ENCODE data around the gene SFTPD. TPM values are rescaled to one million over a fixed set of nuclear protein-coding genes. Genes with fewer than 3 reads are reported as not detected.
"Not testable (repeated sequence)": the region's sequence is repeated elsewhere in the genome, so short reads cannot be mapped to it uniquely, and the experiment has no call there.

Gene SFTPD
- total and polyA plus RNA-seq, 9 of the 15 experiments (the other 6 are each of a cell fraction or from before 2014, with no cell fraction given), result 0.20 TPM; not detected in 8

- intact Hi-C loops (cut with micrococcal nuclease); H3K4me3 ChIP-seq; in situ Hi-C loops (cut with MboI); BruUV-seq (replicated peaks); H3K9ac ChIP-seq (ENCODE audit: insufficient read depth in 1 of 2, low read depth in 2 of 2, low read length in 2 of 2); H2AFZ ChIP-seq (ENCODE audit: low read depth, low read length); H3K4me1 ChIP-seq (replicated peaks in 1 of 2; ENCODE audit: control insufficient read depth in 2 of 2, insufficient read depth in 2 of 2, low read length in 2 of 2); CTCF ChIA-PET (ENCODE audit: low intra/inter-chr PET ratio); DNase-seq (ENCODE audit: extremely low read depth in 1 of 4, low spot score in 3 of 4); ATAC-seq; H4K20me1 ChIP-seq (replicated peaks; ENCODE audit: control insufficient read depth, insufficient read depth, low read length); H3K79me2 ChIP-seq (ENCODE audit: control insufficient read depth, insufficient read depth, low read length); H3K27ac ChIP-seq (ENCODE audit: extremely low read depth, low read depth, low read length); H3K9me1 ChIP-seq (ENCODE audit: control insufficient read depth, insufficient read depth, low read length); H3K9me3 ChIP-seq (replicated peaks; ENCODE audit: control insufficient read depth, insufficient read depth, low read depth, low read length); H3K4me2 ChIP-seq (ENCODE audit: insufficient read depth, low read length); POLR2A ChIA-PET; H3K36me3 ChIP-seq (ENCODE audit: control insufficient read depth, insufficient read depth, low read length): not testable (repeated sequence)
- peak; percentile 64 for FAIRE-seq
- peaks cover 32 to 51% of the 10 kb centered on the region in 2 experiments for H3K27me3 ChIP-seq (ENCODE audit: control insufficient read depth in 2 of 2, insufficient read depth in 2 of 2, low read length in 2 of 2)
- 0% methylated on average over 6 of the region's 6 CpGs for WGBS (ENCODE audit: insufficient coverage, low coverage, missing lambda C conversion rate)
Measured at GRCh38 chr10:79922011-79922412, 26.9 kb downstream of the SFTPD start.

DNA sequence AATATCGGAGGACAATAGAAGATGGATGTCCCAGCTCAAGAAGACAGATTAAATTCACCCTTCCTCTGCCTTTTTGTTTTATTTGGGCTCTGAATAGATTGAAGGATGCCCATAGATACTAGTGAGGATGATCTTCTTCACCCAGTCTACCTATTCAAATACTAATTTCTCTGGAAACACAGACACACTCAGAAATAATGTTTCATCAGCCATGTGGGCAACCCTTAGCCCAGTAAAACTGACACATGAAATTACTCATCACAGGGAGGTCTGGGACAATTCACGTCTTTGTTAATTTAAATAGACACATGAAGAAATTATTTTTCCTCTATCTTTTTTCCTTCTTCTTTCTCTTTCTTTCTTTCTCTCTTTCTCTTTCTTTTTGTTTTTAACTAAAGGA, 33.1 kb downstream of the SFTPD start:
- H3K9ac ChIP-seq (ENCODE audit: insufficient read depth in 1 of 2, low read depth in 2 of 2, low read length in 2 of 2); POLR2A ChIA-PET; DNase-seq (ENCODE audit: extremely low read depth in 1 of 4, low spot score in 3 of 4); H3K79me2 ChIP-seq (ENCODE audit: control insufficient read depth, insufficient read depth, low read length); H3K27ac ChIP-seq (ENCODE audit: extremely low read depth, low read depth, low read length); H3K9me3 ChIP-seq (replicated peaks; ENCODE audit: control insufficient read depth, insufficient read depth, low read depth, low read length); H3K4me2 ChIP-seq (ENCODE audit: insufficient read depth, low read length); BruUV-seq (replicated peaks); in situ Hi-C loops (cut with MboI); FAIRE-seq; H3K4me1 ChIP-seq (replicated peaks in 1 of 2; ENCODE audit: control insufficient read depth in 2 of 2, insufficient read depth in 2 of 2, low read length in 2 of 2); H3K36me3 ChIP-seq (ENCODE audit: control insufficient read depth, insufficient read depth, low read length); H3K9me1 ChIP-seq (ENCODE audit: control insufficient read depth, insufficient read depth, low read length); H4K20me1 ChIP-seq (replicated peaks; ENCODE audit: control insufficient read depth, insufficient read depth, low read length); H2AFZ ChIP-seq (ENCODE audit: low read depth, low read length); CTCF ChIA-PET (ENCODE audit: low intra/inter-chr PET ratio); ATAC-seq; intact Hi-C loops (cut with micrococcal nuclease); H3K4me3 ChIP-seq: not testable (repeated sequence)
- H3K27me3 ChIP-seq (ENCODE audit: control insufficient read depth in 2 of 2, insufficient read depth in 2 of 2, low read length in 2 of 2), result peaks cover 11 to 13% of the 10 kb centered on the region in 2 experiments; a peak in 3 of 5 replicates
- 2% methylated on average over 2 of the region's 2 CpGs for WGBS (ENCODE audit: insufficient coverage, low coverage, missing lambda C conversion rate)

- H3K27me3 ChIP-seq (ENCODE audit: control insufficient read depth in 2 of 2, insufficient read depth in 2 of 2, low read length in 2 of 2), result peaks cover under 1 to 13% of the 10 kb centered on the region in 2 experiments; a peak in 3 of 5 replicates
- H3K4me3 ChIP-seq; H2AFZ ChIP-seq (ENCODE audit: low read depth, low read length); POLR2A ChIA-PET; H4K20me1 ChIP-seq (replicated peaks; ENCODE audit: control insufficient read depth, insufficient read depth, low read length); BruUV-seq (replicated peaks); H3K9me1 ChIP-seq (ENCODE audit: control insufficient read depth, insufficient read depth, low read length); H3K4me2 ChIP-seq (ENCODE audit: insufficient read depth, low read length); H3K79me2 ChIP-seq (ENCODE audit: control insufficient read depth, insufficient read depth, low read length); H3K9me3 ChIP-seq (replicated peaks; ENCODE audit: control insufficient read depth, insufficient read depth, low read depth, low read length); in situ Hi-C loops (cut with MboI); CTCF ChIA-PET (ENCODE audit: low intra/inter-chr PET ratio); intact Hi-C loops (cut with micrococcal nuclease); H3K9ac ChIP-seq (ENCODE audit: insufficient read depth in 1 of 2, low read depth in 2 of 2, low read length in 2 of 2); H3K36me3 ChIP-seq (ENCODE audit: control insufficient read depth, insufficient read depth, low read length); FAIRE-seq; H3K4me1 ChIP-seq (replicated peaks in 1 of 2; ENCODE audit: control insufficient read depth in 2 of 2, insufficient read depth in 2 of 2, low read length in 2 of 2); H3K27ac ChIP-seq (ENCODE audit: extremely low read depth, low read depth, low read length); DNase-seq (ENCODE audit: extremely low read depth in 1 of 4, low spot score in 3 of 4): not testable (repeated sequence)
- 0% methylated on average over 1 of the region's 1 CpG for WGBS (ENCODE audit: insufficient coverage, low coverage, missing lambda C conversion rate)
- ATAC-seq, result peak; percentile 35; the same call in 2 of the 3 replicates
Measured at GRCh38 chr10:79914512-79914911, 34.4 kb downstream of the SFTPD start.
